Activated T-cell treated with anti-CD3 and anti-CD28 coated beads for 48 hours (primary cell): ENCODE results near the gene MFAP2.
"Not testable (repeated sequence)": the region's sequence is repeated elsewhere in the genome, so short reads cannot be mapped to it uniquely, and the experiment has no call there.

ENCODE experiments used
- DNase-seq: peaks from one replicate; pipeline ENCODE4 v3.0.0-alpha.2; 2020; ENCODE audit warnings: low read depth

MFAP2 gene

GRCh38 chr1:16979475-16980327 lies 719 bp downstream of the MFAP2 start:
- DNase-seq = no peak

DNA sequence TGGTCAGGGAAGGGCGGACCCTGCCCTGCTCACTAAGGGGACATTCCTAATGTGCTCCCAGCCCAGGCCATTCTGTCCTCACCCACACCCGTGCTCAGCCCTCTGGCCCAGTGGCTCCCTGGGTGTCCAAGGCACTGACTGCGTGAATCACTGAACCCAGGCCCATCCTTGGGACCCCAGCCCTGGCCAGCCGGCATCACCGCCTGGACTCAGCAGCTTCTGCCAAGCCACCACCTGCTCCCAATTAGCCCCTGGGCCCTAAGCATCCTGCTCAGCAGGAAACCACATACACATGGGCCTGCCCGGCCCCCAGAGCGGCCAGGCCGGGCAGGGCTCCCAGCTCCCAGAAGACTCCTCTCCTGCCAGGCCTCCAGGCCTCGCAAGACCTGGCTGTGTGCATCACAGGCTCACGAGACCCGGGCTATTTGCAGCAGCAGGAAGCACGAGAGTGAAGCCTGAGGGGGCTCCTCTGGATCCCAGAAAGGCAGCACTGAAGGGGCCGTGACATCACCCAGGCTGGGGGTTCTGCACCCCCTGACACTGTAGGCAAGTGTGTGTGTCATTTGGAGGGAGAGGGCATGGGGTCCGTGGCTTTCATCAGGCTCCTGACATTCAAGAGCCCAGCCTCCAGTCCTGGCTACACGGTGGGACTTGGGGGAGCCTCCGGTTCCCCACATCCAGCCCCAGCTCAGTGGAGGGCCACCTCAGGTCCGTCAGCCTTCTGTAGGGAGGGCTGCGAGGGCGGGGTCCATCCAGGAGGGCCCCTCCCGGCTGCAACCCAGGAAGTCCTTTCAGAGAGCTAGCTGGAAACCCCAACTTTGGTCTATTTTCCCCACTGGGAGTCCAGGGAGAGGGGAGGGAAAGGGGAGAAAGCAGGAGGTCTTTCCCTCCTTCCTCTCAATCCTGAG lies 1.6 kb downstream of the MFAP2 start:
- DNase-seq = no peak

- DNase-seq = no peak
These were observed 2.3 kb downstream of the MFAP2 start for GRCh38 chr1:16978139-16978538.

- DNase-seq = no peak
These were observed 3.0 kb downstream of the MFAP2 start for GRCh38 chr1:16977377-16977776.

GRCh38 chr1:16976966-16977365 lies 3.5 kb downstream of the MFAP2 start:
- DNase-seq = no peak

GRCh38 chr1:16975838-16976237 lies 4.6 kb downstream of the MFAP2 start:
- no peak for DNase-seq

DNA sequence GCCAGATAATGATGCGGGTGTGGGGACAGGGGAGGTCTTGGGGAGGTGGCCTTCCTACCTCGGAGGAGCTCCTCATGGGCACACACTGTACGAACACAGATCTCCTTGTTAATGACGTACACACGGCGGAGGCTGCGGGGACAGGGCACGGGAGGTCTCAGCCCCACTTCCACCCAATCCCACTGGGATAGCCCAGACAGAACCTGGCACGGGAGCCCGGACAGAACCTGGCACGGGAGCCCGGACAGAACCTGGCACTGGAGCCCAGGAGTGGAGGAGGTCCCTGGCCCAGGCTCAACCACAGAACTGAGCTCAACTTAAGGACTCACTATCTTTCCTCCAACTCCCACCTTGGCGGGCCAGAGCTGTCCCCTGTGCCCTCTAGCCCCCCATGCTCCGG lies 5.2 kb downstream of the MFAP2 start:
- no peak for DNase-seq

- no peak for DNase-seq
These were observed 7.2 kb downstream of the MFAP2 start for GRCh38 chr1:16973215-16973614.

- DNase-seq = no peak
These were observed 8.1 kb downstream of the MFAP2 start for GRCh38 chr1:16972189-16972895.

DNA sequence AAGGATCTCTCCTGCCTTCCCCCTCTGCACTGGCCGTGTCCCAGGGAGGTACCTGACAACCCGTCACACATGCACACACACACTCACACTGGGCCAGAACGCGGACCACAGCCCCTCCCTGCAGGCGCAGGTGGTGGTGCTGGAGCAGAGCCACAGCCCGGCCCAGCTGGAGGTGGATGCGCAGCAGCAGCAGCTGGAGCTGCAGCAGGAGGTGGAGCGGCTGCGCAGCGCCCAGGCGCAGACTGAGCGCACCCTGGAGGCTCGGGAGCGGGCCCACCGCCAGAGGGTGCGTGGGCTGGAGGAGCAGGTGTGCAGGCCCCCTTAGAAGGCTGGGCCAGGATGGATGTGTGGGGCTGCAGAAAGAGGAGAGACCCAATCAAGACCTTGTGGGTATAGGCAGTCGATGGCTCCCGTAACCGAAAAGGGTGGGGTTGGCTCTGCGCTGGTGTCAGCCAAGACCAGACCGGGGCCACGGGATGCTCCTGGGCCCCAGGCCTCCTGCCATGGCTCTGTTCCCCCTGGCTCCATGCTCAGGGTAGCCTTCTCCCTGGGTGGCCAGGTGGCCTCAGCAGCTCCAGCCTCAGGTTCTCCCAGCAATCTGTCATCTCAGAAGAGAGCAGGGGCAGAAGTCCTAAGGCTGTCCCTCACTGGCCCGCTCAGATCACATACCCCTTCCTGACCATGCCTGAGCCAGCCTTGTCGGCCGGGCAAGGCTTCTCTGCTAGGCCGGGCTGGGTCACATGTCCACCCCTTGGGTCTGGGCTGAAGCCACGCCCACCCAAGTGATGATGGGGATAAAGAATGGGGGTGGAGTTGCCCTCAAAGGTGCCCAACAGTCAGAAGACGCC lies 8.9 kb downstream of the MFAP2 start:
- no peak for DNase-seq

DNA sequence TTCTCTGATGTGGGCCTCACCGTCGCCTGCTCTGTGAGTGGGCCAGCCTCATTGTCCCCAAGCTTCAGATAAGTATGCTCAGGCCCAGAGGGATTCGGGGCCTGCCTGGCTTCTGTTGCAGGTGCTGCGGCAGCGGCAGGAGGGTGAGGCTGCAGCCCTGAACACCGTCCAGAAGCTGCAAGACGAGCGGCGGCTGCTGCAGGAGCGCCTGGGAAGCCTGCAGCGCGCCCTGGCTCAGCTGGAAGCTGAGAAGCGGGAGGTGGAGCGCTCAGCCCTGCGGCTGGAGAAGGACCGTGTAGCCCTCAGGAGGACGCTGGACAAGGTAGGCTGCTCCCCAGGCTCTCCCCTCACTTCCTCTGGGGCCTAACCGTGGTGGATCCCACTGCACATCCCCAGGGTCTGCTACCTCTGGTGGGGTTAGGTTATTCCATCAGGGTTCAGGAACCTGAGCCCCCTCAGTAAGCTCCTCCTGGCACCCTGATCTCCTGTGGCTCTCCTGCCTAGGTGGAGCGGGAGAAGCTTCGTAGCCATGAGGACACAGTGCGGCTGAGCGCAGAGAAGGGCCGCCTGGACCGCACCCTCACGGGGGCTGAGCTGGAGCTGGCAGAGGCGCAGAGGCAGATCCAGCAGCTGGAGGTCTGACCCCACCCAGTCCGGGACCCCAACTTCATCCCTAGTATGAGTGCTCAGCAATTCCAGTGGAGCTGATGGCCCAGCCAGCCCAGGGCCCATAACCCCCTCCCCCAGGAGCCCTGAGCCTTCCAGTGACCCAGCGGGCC lies 10.1 kb downstream of the MFAP2 start:
- DNase-seq = no peak

GRCh38 chr1:16969651-16970050 lies 10.8 kb downstream of the MFAP2 start:
- DNase-seq = no peak

GRCh38 chr1:16969057-16969611 lies 11.3 kb downstream of the MFAP2 start:
- no peak for DNase-seq

DNA sequence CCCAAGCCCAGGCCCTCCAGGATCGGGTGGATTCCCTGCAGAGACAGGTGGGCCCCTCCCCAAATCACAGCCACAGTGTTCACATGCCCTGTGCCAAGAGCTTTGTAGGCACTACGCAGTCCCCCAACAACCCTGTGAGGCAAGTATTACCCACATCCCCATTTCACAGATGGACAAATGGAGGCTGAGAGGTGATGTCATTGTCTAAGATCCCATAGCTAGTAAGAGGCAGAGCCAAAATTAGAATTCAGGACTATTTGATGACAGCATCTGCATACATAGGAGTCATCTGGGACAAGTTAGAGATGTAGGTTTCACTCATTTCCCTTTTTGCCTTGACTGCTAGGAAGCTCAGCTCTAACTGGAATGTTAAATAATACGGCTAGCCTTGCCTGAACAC lies 12.0 kb downstream of the MFAP2 start:
- DNase-seq = no peak

DNA sequence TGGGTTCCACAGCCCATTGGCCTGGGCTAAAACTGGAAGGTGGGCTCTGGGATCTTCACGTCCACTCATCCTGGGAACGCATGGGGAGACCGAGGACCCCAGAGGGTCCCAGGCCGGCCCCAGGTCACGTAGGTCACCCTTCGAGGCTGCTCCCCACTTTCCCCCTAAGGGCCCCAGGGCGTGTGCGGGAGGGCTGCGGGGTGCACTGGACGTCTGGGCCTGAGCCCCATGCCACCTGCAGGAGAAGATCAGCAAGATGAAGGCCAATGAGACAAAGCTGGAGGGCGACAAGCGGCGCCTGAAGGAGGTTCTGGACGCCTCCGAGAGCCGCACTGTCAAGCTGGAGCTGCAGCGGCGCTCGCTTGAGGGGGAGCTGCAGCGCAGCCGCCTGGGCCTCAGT lies 12.5 kb downstream of the MFAP2 start:
- no peak for DNase-seq

- no peak for DNase-seq
These were observed 13.3 kb downstream of the MFAP2 start for GRCh38 chr1:16967095-16967575.

DNA sequence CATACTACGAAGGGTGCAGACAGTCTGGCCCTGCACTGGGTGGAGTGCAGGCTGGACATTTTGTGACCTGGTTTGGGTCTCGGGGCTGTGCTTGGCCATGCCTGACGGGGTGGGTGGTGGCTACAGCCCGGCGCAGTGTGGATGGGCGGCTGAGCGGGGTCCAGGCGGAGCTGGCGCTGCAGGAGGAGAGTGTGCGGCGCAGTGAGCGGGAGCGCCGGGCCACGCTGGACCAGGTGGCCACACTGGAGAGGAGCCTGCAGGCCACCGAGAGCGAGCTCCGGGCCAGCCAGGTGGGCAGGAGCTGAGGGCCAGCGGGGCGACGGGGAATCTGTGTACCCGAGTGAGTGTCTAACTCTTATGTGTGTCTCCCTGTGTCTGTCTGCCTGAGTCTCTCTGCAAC lies 14.1 kb downstream of the MFAP2 start:
- no peak for DNase-seq

GRCh38 chr1:16965486-16966067 lies 14.8 kb downstream of the MFAP2 start:
- no peak for DNase-seq

- DNase-seq = not testable (repeated sequence)
These were observed 16.3 kb downstream of the MFAP2 start for GRCh38 chr1:16964169-16964568.
